Measurements from ENCODE around the gene PROZ. TPM values are rescaled to one million over a fixed set of nuclear protein-coding genes. Genes with fewer than 3 reads are reported as not detected.

PROZ gene
- polyA plus RNA-seq, 1 experiment: not detected

GRCh38 chr13:113112893-113113845 lies 45.3 kb upstream of the PROZ start:
- POLR2A ChIA-PET: no interaction called here
- no peaks in the 10 kb centered on the region for H3K36me3 ChIP-seq (ENCODE audit: control insufficient read depth, insufficient read depth, low read length)
- CTCF ChIA-PET: interaction anchor here (0.7 to 1.0 kb wide), 2 partner anchors 11 to 19 kb away, joined by 3 read pairs; no protein-coding TSS in a partner anchor
- H3K4me3 ChIP-seq (ENCODE audit: low read depth, low read length): no peak overlapping the region
- no peak for TF ChIP-seq CTCF (IDR thresholded peaks at IDR 0.05; ENCODE audit: insufficient read depth, low read depth, low read length)
- H3K27me3 ChIP-seq (ENCODE audit: control insufficient read depth, insufficient read depth, low read length): peaks cover 5% of the 10 kb centered on the region
- DNase-seq (ENCODE audit: low read depth): no peak

- no peak for TF ChIP-seq CTCF (IDR thresholded peaks at IDR 0.05; ENCODE audit: insufficient read depth, low read depth, low read length)
- DNase-seq (ENCODE audit: low read depth): no peak
- Histone ChIP-seq H3K27me3 (ENCODE audit: control insufficient read depth, insufficient read depth, low read length) (peaks cover 5% of the 10 kb centered on the region), H3K4me3 (ENCODE audit: low read depth, low read length) (no peak overlapping the region), H3K36me3 (ENCODE audit: control insufficient read depth, insufficient read depth, low read length) (no peaks in the 10 kb centered on the region)
- CTCF ChIA-PET: interaction anchor here (0.7 to 1.0 kb wide), 2 partner anchors 12 to 18 kb away, joined by 3 read pairs; no protein-coding TSS in a partner anchor
- POLR2A ChIA-PET: no interaction called here
Measured at GRCh38 chr13:113113846-113114271, 44.6 kb upstream of the PROZ start.

GRCh38 chr13:113114511-113115362 lies 43.7 kb upstream of the PROZ start:
- Histone ChIP-seq H3K27me3 (ENCODE audit: control insufficient read depth, insufficient read depth, low read length) (peaks cover 5% of the 10 kb centered on the region), H3K4me3 (ENCODE audit: low read depth, low read length) (no peak overlapping the region), H3K36me3 (ENCODE audit: control insufficient read depth, insufficient read depth, low read length) (no peaks in the 10 kb centered on the region)
- DNase-seq (ENCODE audit: low read depth): no peak
- TF ChIP-seq CTCF (IDR thresholded peaks at IDR 0.05; ENCODE audit: insufficient read depth, low read depth, low read length): no peak
- CTCF ChIA-PET: no interaction called here
- POLR2A ChIA-PET: no interaction called here

- ChIA-PET POLR2A (no interaction called here), CTCF (no interaction called here)
- Histone ChIP-seq H3K4me3 (ENCODE audit: low read depth, low read length) (no peak overlapping the region), H3K27me3 (ENCODE audit: control insufficient read depth, insufficient read depth, low read length) (peaks cover 4% of the 10 kb centered on the region), H3K36me3 (ENCODE audit: control insufficient read depth, insufficient read depth, low read length) (no peaks in the 10 kb centered on the region)
- TF ChIP-seq CTCF (IDR thresholded peaks at IDR 0.05; ENCODE audit: insufficient read depth, low read depth, low read length): no peak
- DNase-seq (ENCODE audit: low read depth): no peak
Measured at GRCh38 chr13:113115363-113116205, 42.9 kb upstream of the PROZ start.
